Muscle layer of colon (tissue), 2 donors: ENCODE data around the gene SENP6.
"Not testable (repeated sequence)": the region's sequence is repeated elsewhere in the genome, so short reads cannot be mapped to it uniquely, and the experiment has no call there.

ENCODE experiments used
- H3K27ac ChIP-seq: one replicate; pipeline ENCODE4 v1.7.0; 2013; ENCODE audit warnings: low read depth, mild to moderate bottlenecking, low read length, moderate library complexity
- H3K27me3 ChIP-seq, 2 donors: one replicate each; pipeline ENCODE4 v1.7.0; 2013; ENCODE audit warnings: low read length in 2 of 2, mild to moderate bottlenecking in 2 of 2; ENCODE audit not compliant: insufficient read depth in 2 of 2, control insufficient read depth in 1 of 2
- H3K36me3 ChIP-seq: one replicate; pipeline ENCODE4 v1.7.0; 2013; ENCODE audit warnings: mild to moderate bottlenecking, low read length; ENCODE audit not compliant: insufficient read depth
- H3K4me1 ChIP-seq: one replicate; pipeline ENCODE4 v1.7.0; 2013; ENCODE audit warnings: mild to moderate bottlenecking, low read length; ENCODE audit not compliant: insufficient read depth
- H3K4me3 ChIP-seq, 2 donors: one replicate each; pipeline ENCODE4 v1.7.0; 2013; ENCODE audit warnings: low read length in 2 of 2, low read depth in 1 of 2, mild to moderate bottlenecking in 1 of 2, moderate library complexity in 1 of 2
- H3K9ac ChIP-seq: one replicate; pipeline ENCODE4 v1.7.0; 2013; ENCODE audit warnings: low read length
- H3K9me3 ChIP-seq: one replicate; pipeline ENCODE4 v1.7.0; 2013; ENCODE audit warnings: mild to moderate bottlenecking, low read length
- donor health status: abdominal sarcoma.
- donor health status: Adenocarcinoma of cecum.

Gene SENP6

DNA sequence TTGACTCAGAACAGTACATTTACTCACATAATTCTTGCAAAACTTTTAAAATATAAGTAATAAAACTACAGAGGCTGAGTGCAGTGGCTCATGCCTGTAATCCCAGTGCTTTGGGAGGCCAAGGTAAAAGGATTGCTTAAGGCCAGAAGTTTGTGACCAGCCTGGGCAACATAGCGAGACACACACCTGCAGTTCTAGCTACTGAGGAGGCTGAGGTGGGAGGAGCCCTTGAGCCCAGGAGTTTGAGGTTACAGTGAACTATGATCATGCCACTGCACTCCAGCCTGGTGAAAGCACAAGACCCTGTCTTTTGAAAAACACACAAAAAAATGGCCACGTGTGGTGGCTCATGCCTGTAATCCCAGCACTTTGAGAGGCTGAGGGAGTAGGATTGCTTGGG, 125.5 kb downstream of the SENP6 start:
- no peak overlapping the region for H3K27ac ChIP-seq
- no peaks in the 10 kb centered on the region for H3K9me3 ChIP-seq
- H3K27me3 ChIP-seq: no peaks in the 10 kb centered on the region
- no peak overlapping the region for H3K4me3 ChIP-seq
- H3K9ac ChIP-seq: no peak overlapping the region
- no peaks in the 10 kb centered on the region for H3K4me1 ChIP-seq
- no peaks in the 10 kb centered on the region for H3K36me3 ChIP-seq

DNA sequence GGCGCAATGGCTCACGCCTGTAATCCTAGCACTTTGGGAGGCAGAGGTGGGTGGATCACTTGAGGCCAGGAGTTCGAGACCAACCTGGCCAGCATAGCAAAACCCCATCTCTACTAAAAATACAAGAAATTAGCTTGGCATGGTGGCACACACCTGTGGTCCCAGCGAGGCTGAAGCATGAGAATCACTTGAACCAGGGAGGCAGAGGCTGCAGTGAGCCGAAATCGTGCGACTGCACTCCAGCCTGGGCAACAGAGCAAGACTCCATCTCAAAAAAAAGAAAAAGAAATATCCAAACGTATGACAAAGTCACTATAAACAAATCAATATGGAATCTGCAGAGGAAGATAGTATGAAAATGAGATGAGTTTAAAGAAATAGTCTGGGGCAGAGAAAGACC, 129.3 kb downstream of the SENP6 start:
- not testable (repeated sequence) for H3K4me3 ChIP-seq, H3K9ac ChIP-seq, H3K36me3 ChIP-seq, H3K27ac ChIP-seq, H3K9me3 ChIP-seq, H3K27me3 ChIP-seq, H3K4me1 ChIP-seq

DNA sequence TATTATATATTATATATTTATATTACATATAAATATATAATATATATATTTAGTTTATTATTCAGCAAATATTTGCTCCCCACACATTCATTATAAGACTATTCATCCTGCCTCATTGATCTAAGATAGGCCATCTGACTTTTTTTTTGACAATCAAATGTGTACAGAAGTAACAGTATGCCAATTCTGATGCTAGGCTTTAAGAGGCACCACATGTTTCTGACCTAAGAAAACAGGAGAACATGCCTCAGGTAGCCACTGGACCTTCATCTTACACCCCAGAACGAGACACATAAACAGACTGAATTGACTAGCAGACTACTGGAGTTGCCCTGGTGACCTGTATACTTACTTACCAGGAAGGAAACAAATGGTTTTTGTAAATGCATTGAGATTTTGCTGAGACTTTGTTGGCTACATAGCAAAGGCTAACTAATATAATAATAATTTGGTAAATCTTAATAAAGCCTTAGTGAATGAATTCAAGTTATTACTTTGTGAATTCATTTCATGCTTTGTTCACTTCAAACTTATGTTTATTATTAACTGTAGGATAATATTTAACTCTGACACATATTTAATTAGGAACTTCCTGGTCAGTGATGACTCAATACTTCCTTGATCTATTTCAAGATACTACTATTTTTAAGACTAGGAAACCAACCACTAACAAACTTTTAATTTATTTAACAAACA, 134.0 kb downstream of the SENP6 start:
- Histone ChIP-seq H3K9me3 (no peaks in the 10 kb centered on the region), H3K27me3 (no peaks in the 10 kb centered on the region), H3K4me3 (no peak overlapping the region), H3K9ac (no peak overlapping the region), H3K36me3 (no peaks in the 10 kb centered on the region), H3K27ac (no peak overlapping the region), H3K4me1 (no peaks in the 10 kb centered on the region)

DNA sequence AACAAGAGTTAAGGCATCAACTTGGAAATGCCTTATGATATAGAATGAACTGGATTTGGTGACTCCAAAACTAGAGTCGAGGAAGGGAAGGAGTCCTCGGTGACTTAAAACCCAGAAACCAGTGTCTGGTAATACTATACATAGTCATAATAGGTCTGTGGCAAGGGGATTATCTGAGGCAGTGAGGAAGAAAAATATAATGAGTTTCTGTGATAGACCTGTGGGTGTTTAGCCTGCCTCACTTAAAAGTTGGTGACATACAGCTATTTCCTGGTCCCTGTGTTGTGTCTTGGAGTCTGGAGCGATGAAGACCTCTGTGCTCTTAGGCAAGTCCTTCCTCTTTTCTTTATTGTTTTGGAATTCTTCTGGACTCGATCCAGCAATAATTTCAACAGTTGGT, 142.3 kb downstream of the SENP6 start:
- Histone ChIP-seq H3K27me3 (no peaks in the 10 kb centered on the region), H3K4me3 (no peak overlapping the region), H3K27ac (no peak overlapping the region), H3K4me1 (no peaks in the 10 kb centered on the region), H3K9ac (no peak overlapping the region), H3K36me3 (no peaks in the 10 kb centered on the region), H3K9me3 (no peaks in the 10 kb centered on the region)

DNA sequence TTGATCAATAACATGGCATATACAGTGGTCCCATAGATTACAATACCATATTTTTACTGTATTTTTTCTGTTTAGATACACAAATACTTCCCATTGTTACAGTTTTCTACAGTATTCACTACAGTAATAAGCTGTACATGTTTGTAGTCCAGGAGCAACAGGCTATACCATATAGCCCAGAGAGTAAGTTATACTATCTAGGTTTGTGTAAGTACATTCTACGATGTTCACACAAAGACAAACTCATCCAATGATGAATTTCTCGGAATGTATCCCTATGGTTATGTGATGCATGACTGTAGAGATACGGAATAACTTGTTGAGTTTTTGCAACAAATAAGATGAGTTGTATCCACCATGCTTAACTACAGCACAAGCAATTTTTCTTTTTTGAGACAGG, 143.7 kb downstream of the SENP6 start:
- Histone ChIP-seq H3K27me3 (no peaks in the 10 kb centered on the region), H3K4me1 (no peaks in the 10 kb centered on the region), H3K27ac (no peak overlapping the region), H3K9me3 (no peaks in the 10 kb centered on the region), H3K4me3 (no peak overlapping the region), H3K36me3 (no peaks in the 10 kb centered on the region), H3K9ac (no peak overlapping the region)

DNA sequence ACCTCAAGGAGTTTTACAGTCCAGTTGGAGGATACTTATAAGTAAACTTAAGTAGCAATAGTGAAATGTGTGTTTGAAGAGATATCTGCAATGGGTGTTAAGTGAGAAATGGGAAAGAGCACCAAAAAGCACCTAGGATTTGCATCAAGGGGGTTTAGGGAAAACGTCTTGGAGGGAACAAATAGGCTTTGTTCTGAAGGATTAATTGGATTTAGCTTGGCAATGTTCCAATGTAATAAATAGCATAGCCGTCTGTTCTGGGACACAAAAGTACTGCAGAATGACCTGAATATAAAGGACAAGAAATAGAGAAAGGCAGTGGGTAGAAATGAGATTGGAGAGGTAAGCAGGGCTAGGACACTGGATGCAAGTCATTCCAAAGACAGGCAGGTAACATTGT, 144.5 kb downstream of the SENP6 start:
- Histone ChIP-seq H3K36me3 (no peaks in the 10 kb centered on the region), H3K4me1 (no peaks in the 10 kb centered on the region), H3K27me3 (no peaks in the 10 kb centered on the region), H3K9me3 (no peaks in the 10 kb centered on the region), H3K27ac (no peak overlapping the region), H3K4me3 (no peak overlapping the region), H3K9ac (no peak overlapping the region)

DNA sequence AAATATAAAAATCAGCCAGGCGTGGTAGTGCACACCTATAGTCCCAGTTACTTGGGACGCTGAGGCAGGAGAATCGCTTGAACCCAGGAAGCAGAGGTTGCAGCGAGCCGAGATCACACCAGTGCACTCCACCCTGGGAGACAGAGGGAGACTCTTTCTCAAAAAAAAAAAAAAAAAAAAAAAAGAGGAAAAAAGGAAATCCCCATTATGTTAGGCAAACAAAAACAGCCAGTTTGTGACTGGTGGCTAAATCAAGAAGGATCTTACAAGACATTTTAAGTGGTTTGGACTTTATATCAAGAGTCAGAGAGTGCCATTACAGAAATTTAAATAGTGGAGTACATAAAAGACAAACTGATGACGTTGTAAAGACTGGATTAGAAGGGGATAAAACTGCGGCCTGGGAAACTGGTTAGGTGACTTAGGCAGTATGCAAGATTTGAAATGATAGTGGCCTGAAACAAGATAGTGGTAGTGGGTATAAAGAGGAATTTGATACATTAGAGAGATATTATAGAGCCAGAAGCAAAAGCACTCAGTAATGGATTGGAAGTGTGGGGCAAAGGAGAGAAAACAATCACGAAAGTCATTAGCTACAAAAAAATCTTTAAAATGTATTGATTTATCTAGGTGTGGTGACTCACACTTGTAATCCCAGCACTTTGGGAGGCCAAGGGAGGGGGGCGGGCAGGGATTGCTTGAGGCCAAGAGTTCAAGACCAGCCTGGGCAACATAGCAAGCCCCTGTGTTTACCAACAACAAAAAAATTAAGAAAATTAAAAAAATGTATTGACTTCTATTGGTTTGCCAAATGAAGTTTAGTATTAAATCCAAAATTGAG, 145.7 kb downstream of the SENP6 start:
- H3K4me3 ChIP-seq: no peak overlapping the region
- peaks cover 3% of the 10 kb centered on the region for H3K4me1 ChIP-seq
- no peaks in the 10 kb centered on the region for H3K27me3 ChIP-seq
- no peak overlapping the region for H3K9ac ChIP-seq
- no peaks in the 10 kb centered on the region for H3K36me3 ChIP-seq
- no peaks in the 10 kb centered on the region for H3K9me3 ChIP-seq
- no peak overlapping the region for H3K27ac ChIP-seq

DNA sequence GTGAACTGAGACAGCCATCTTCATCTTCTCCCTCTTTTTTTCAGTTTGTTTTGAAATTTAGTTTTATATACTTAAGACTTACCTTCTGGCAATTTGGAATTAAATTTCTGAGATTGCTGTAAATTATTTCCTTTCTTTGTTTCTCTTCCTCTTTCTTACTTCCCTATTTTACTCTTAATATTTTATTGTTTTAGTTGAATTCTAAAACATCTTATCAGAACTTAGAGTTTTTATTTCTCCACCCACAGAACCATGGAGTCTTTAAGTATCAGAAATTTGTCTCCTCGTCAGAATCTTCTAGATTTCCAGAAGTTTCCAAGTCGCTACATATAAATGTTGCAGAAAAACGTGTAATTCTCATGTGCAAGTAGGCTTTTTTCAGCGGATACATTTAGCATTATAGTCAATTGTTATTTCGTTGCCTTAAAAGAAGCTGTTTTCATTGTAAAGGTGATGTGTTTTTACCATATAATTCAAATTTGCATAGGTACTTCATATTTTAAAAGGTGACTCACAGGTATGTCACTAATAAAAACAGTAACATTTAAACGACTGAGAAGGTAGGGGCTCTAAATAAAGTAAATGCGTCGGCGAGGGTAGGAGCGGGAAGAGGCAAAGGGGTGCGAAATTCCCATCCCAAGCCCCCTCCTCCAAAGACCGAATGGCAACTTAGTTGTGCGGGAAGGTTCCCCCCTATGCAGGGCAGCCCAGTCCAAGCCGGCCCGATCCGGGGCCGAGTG, 146.5 kb downstream of the SENP6 start:
- no peaks in the 10 kb centered on the region for H3K27me3 ChIP-seq
- H3K36me3 ChIP-seq: no peaks in the 10 kb centered on the region
- H3K9ac ChIP-seq: peak overlapping the region; percentile 58
- H3K4me3 ChIP-seq: peak overlapping the region; percentile 66 to 93
- H3K27ac ChIP-seq: peak overlapping the region; percentile 76
- peaks cover 3% of the 10 kb centered on the region for H3K4me1 ChIP-seq
- no peaks in the 10 kb centered on the region for H3K9me3 ChIP-seq

DNA sequence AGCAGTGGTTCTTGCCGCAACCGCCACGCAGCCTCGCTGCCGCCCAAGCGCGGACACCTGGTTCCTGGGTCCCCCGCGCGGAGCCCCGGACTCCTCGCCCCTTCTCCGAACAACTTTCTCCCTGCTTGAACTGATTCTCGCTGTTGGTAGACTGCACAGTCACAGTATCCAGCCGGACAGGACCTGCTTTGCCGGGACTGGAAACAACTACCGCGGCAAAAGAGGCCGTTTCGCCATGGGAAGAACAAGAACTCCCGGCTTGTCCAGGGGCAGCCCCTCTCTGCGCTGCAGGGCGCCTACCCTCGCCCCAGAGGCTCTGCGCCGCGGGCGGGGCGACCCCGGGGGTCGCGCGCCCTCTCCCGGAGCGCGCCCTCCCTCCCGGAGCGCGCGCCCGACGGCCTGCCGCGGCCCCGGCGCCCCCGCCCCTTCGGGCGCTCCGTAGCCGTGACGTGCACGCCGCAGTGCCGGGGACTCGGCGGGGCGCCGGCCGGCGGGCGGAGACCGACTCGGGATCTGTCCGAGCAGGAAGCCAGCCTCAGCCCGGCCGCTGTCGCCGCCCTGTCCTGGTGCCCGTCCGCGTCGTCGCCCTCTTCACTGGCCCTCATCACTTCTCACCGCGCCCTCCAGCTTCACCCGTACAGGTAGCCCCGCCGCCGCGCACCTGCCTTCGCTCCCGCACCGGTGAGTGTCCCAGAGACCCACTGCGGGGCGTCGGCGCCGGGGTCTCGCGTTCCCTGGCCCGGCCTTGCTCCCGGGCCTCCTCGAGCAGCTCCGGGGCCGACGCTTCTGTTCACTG, 147.3 kb downstream of the SENP6 start, which contains the start of gene MYO6:
Gene MYO6 (plus strand): TSS at position 497 of the 796 bp plus-strand sequence. CDS start 68,309 bp downstream, outside the sequence.
- H3K27me3 ChIP-seq: no peaks in the 10 kb centered on the region
- peak within 1 kb of the TSS; percentile 90 to 93 for H3K4me3 ChIP-seq
- peak within 1 kb of the TSS; percentile 76 for H3K27ac ChIP-seq
- no peaks in the 10 kb centered on the region for H3K9me3 ChIP-seq
- H3K9ac ChIP-seq: peak within 1 kb of the TSS; percentile 78
- no peaks in the 10 kb centered on the region for H3K36me3 ChIP-seq
- H3K4me1 ChIP-seq: peaks cover 3% of the 10 kb centered on the region

DNA sequence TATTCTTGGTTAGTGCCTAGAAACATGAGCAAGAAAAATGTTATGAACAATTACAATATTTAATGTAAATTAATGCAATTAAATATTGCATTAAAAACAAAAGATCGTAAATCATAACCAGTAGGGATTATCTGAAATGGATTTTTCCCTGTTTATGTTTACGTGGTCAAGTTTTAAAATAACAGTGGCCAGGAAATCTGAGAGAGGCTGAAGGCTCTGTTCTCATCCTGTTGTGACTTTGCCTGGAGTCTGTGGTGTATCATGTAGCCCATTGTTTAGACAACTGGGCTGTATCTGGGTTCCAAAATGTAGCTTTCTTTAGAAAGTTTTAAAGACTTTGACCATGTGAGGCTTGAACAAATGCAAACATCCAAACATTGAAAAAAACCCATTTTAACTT, 149.8 kb downstream of the SENP6 start:
- Histone ChIP-seq H3K27ac (no peak overlapping the region), H3K9ac (no peak overlapping the region), H3K36me3 (no peaks in the 10 kb centered on the region), H3K4me3 (no peak overlapping the region), H3K9me3 (no peaks in the 10 kb centered on the region), H3K27me3 (no peaks in the 10 kb centered on the region), H3K4me1 (peaks cover 3% of the 10 kb centered on the region)

DNA sequence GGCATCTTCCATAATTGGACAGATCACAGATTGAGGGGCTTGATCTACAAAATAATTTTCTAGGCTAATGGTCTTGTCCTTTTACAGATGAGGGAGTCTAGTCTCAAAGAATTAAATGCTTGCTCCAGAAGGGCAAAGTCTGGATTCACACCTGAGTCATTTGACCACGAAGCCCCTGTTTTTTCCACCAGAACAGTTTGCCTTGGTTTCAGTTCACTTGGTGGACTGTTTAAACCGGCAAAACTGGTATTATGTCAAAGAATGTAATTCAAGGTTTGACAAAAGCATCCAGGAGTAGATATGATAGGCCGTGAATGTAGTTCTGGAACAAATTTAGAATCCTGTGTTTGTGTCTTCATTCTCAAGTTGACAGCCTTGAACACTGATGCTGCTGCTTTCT, 150.7 kb downstream of the SENP6 start:
- Histone ChIP-seq H3K36me3 (no peaks in the 10 kb centered on the region), H3K4me1 (peaks cover 3% of the 10 kb centered on the region), H3K27me3 (no peaks in the 10 kb centered on the region), H3K9me3 (no peaks in the 10 kb centered on the region), H3K4me3 (no peak overlapping the region), H3K9ac (no peak overlapping the region), H3K27ac (no peak overlapping the region)
